HG02763 (cell line): ENCODE results near the gene CPEB3.
"Not testable (repeated sequence)": the region's sequence is repeated elsewhere in the genome, so short reads cannot be mapped to it uniquely, and the experiment has no call there.

Experiments used
- ATAC-seq: cut with Tn5 transposase; IDR thresholded peaks from one replicate; pipeline ENCODE4 v1.9.1; 2021; ENCODE audit warnings: mild to moderate bottlenecking, moderate library complexity; ENCODE audit not compliant: unreplicated experiment

Gene CPEB3

DNA sequence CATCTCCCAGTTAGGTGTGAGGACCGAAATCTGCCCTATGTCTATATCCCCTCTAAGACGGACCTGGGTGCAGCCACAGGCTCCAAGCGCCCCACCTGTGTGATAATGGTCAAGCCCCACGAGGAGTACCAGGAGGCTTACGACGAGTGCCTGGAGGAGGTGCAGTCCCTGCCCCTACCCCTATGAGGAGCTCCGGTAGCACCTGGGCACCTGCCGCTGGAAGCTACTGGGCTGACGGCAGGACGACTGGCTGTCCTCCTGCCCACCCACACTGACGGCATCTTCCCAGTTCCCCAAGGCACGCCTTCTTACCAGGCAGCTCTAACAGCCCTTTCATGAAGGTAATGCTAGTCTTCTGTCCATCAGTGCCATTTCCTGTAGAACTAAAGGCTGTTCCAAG is 74.3 kb downstream of the CPEB3 start:
- not testable (repeated sequence) for ATAC-seq

DNA sequence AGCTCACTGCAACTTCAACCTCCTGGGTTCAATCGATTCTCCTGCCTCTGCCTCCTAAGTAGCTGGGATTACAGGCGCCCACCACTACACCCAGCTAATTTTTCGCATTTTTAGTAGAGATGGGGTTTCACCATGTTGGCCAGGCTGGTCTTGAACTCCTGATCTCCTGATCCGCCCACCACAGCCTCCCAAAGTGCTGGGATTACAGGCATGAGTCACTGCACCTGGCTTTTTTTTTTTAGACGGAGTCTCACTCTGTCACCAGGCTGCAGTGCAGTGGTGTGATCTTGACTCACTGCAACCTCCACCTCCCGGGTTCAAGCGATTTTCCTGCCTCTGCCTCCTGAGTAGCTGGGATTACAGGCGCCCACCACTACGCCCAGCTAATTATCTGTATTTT is 75.7 kb downstream of the CPEB3 start:
- ATAC-seq = not testable (repeated sequence)

DNA sequence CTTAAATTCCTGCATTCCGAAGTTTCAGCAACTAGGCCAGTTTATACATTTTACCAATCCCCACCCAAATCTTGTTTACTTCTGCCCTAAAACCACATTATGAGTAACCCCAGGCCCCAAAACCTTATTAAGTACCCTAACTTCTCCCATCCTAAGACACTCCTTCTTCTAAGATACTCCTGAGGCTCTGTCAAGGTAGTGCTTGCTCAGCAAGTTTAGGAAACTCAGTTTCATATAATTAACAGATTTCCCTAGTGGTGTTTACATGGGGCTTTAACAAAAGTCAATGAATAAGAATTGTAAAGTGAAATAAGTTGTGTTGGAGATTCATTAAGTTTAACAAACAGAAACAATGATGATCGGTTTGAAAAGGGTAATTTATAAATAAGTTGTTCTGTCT is 77.8 kb downstream of the CPEB3 start:
- no peak for ATAC-seq

GRCh38 chr10:92208736-92209135 is 82.1 kb downstream of the CPEB3 start:
- ATAC-seq = no peak

GRCh38 chr10:92208157-92208720 is 82.6 kb downstream of the CPEB3 start:
- no peak for ATAC-seq

GRCh38 chr10:92207061-92207460 is 83.8 kb downstream of the CPEB3 start:
- ATAC-seq = no peak

- ATAC-seq = no peak
Measured at GRCh38 chr10:92203919-92204623, 86.8 kb downstream of the CPEB3 start.

- no peak for ATAC-seq
Measured at GRCh38 chr10:92202536-92202935, 88.3 kb downstream of the CPEB3 start.

DNA sequence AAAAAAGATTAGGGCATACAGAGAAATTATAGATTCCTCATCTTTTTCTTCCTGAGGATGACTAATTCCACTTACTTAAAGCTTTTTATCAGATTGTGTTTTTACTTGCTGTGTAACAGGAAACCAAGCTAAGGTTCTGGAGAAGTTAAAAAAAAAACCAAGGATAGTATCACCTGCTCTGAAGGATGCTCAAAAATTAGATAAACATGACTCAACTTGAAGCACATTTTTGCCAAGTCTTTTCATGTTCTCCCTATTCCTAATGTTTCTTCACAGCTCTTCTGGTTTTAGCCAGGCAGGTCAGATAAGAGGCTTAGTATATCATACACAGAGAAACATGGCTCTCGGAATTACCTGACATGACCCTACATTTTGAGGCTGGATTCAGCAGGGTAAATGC is 90.3 kb downstream of the CPEB3 start:
- no peak for ATAC-seq

GRCh38 chr10:92187101-92187500 is 103.8 kb downstream of the CPEB3 start:
- no peak for ATAC-seq

DNA sequence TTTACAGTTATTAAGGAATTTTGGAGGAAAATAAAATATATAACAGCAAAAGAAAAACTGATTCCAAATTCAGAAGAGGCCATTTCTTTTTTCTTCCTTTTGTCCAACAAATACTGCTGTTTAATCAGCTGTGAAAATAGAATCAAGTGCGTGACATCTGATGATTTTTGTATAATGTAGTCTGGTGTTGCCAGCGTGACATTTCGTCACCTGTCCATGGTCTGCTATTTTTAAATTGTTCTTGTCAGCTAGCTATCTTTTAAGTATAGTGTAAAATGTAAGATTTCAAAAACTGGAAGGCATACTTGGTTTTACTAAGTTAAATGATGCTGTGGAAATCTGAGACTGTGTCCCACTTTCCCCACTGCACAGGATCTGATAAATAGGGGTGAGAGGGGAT is 105.9 kb downstream of the CPEB3 start:
- ATAC-seq = no peak

GRCh38 chr10:92183199-92183598 is 107.7 kb downstream of the CPEB3 start:
- ATAC-seq = no peak

GRCh38 chr10:92181575-92181974 is 109.3 kb downstream of the CPEB3 start:
- peak; percentile 44 for ATAC-seq

GRCh38 chr10:92180399-92180798 is 110.5 kb downstream of the CPEB3 start:
- no peak for ATAC-seq

GRCh38 chr10:92177546-92177945 is 113.3 kb downstream of the CPEB3 start:
- no peak for ATAC-seq

DNA sequence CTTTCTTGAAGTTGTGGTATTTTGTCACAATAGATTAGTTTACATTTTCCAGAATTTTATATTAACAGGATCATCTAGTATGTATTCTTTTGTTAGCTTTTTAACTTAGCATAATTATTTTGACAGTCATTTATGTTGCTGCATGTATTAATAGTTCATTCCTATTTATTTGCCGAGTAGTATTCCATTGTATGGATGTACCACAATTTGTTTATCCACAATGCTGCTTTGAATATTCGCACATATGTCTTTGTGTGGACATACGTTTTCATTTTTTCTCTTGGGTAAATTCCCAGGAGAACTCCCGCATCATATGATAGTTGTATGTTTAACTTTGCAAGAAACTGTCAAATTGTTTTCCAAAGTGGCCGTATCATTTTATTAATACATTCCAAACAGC is 115.7 kb downstream of the CPEB3 start:
- no peak for ATAC-seq

GRCh38 chr10:92173996-92174395 is 116.9 kb downstream of the CPEB3 start:
- ATAC-seq = no peak

GRCh38 chr10:92164036-92164696 is 126.7 kb downstream of the CPEB3 start:
- no peak for ATAC-seq

GRCh38 chr10:92162541-92162940 is 128.3 kb downstream of the CPEB3 start:
- ATAC-seq = no peak

GRCh38 chr10:92156874-92157773 is 133.8 kb downstream of the CPEB3 start:
- ATAC-seq = no peak

GRCh38 chr10:92150823-92151222 is 140.1 kb downstream of the CPEB3 start:
- no peak for ATAC-seq
